ENCODE results near the gene ABCB10.
"Not testable (repeated sequence)": the region's sequence is repeated elsewhere in the genome, so short reads cannot be mapped to it uniquely, and the experiment has no call there.

ABCB10 gene

GRCh38 chr1:229597877-229598276, 39.4 kb upstream of the ABCB10 start:
- Histone ChIP-seq H3K4me3 (peak overlapping the region; percentile 11 to 32), H3K36me3 (peaks cover 37 to 39% (median 38%) of the 10 kb centered on the region in 3 donors), H3K4me1 (peaks cover 0 to 87% (median 35%) of the 10 kb centered on the region in 4 donors), H3K9me3 (no peaks in the 10 kb centered on the region), H3K27ac (peak overlapping the region; percentile 85 to 91), H3K27me3 (no peaks in the 10 kb centered on the region)
- no peak for DNase-seq
- intact Hi-C loops (cut with DNase I; ENCODE audit: low total_unique reads): loop anchor here (5.0 kb wide), 1 partner anchor 36 kb away; no protein-coding TSS in a partner anchor
- TF ChIP-seq CTCF (IDR thresholded peaks at IDR 0.05): no peak

- Histone ChIP-seq H3K27ac (peak overlapping the region; percentile 85 to 91), H3K36me3 (peaks cover 33 to 37% (median 36%) of the 10 kb centered on the region in 3 donors), H3K4me3 (peak overlapping the region; percentile 11 to 32), H3K9me3 (no peaks in the 10 kb centered on the region), H3K4me1 (peaks cover 0 to 90% (median 37%) of the 10 kb centered on the region in 4 donors), H3K27me3 (no peaks in the 10 kb centered on the region)
- peak; percentile 41 to 61 for TF ChIP-seq CTCF (IDR thresholded peaks at IDR 0.05)
- intact Hi-C loops (cut with DNase I; ENCODE audit: low total_unique reads): loop anchor here (5.0 kb wide), 1 partner anchor 35 kb away; no protein-coding TSS in a partner anchor
- peak; percentile 80 to 94 for DNase-seq
These were observed 38.6 kb upstream of the ABCB10 start for GRCh38 chr1:229596925-229597699.

GRCh38 chr1:229595876-229596275, 37.4 kb upstream of the ABCB10 start:
- H3K27me3 ChIP-seq, H3K4me3 ChIP-seq, DNase-seq, H3K9me3 ChIP-seq: not testable (repeated sequence)
- Histone ChIP-seq H3K27ac (peak overlapping the region; percentile 85 to 91), H3K4me1 (peaks cover 0 to 88% (median 37%) of the 10 kb centered on the region in 4 donors), H3K36me3 (peaks cover 22 to 30% (median 25%) of the 10 kb centered on the region in 3 donors)
- intact Hi-C loops (cut with DNase I; ENCODE audit: low total_unique reads): loop anchor here (5.0 kb wide), 1 partner anchor 34 kb away; no protein-coding TSS in a partner anchor

GRCh38 chr1:229594227-229595008, 35.9 kb upstream of the ABCB10 start:
- intact Hi-C loops (cut with DNase I; ENCODE audit: low total_unique reads): loop anchor here (5.0 kb wide), 1 partner anchor 32 kb away; no protein-coding TSS in a partner anchor
- no peak for TF ChIP-seq CTCF (IDR thresholded peaks at IDR 0.05)
- Histone ChIP-seq H3K36me3 (peaks cover 22 to 30% (median 25%) of the 10 kb centered on the region in 3 donors), H3K9me3 (no peaks in the 10 kb centered on the region), H3K27ac (peak overlapping the region; percentile 85 to 91), H3K27me3 (no peaks in the 10 kb centered on the region), H3K4me3 (no peak overlapping the region), H3K4me1 (peaks cover 0 to 73% (median 30%) of the 10 kb centered on the region in 4 donors)
- no peak for DNase-seq

GRCh38 chr1:229593800-229594199, 35.3 kb upstream of the ABCB10 start:
- H3K27me3 ChIP-seq: no peaks in the 10 kb centered on the region
- no peak for DNase-seq
- peak overlapping the region; percentile 85 to 91 for H3K27ac ChIP-seq
- no peak overlapping the region for H3K4me3 ChIP-seq
- peaks cover 0 to 67% (median 24%) of the 10 kb centered on the region in 4 donors for H3K4me1 ChIP-seq
- no peak for TF ChIP-seq CTCF (IDR thresholded peaks at IDR 0.05)
- no peaks in the 10 kb centered on the region for H3K9me3 ChIP-seq
- H3K36me3 ChIP-seq: peaks cover 22 to 30% (median 25%) of the 10 kb centered on the region in 3 donors
- intact Hi-C loops (cut with DNase I; ENCODE audit: low total_unique reads): no loop called here

Data from tibial artery (tissue), 4 donors.